GM18507 (cell line): ENCODE measurements around the gene ARID4B.

Experiments
- DNase-seq: peaks from one replicate; pipeline ENCODE4 v3.0.0; 2011; ENCODE audit warnings: low read depth; ENCODE audit not compliant: insufficient read length; ENCODE audit errors: extremely low spot score
- FAIRE-seq: peaks from 2 replicates; lab custom pipeline; 2011; peaks lifted over from hg19 to GRCh38; lab: Jason Lieb, UNC

The ARID4B gene

DNA sequence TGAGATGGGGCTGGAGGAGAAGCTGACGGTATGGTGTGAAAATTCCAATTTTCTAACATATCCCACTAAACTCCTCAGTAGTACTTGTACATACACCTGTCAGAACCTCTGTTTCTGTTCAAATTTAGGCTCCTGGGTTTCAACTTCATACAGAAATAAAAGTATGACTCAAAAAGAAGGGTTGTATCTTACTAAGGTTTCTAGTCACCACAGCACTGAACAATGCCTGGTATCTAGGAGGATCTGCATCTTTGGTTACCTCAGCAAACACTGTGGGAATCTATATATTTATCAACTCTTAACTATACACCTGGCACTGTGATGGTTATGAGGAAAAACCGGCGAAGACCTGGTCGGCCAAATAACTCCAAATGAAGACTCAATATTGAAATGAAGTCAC lies 180.7 kb downstream of the ARID4B start:
- FAIRE-seq, result no peak
- DNase-seq, result no peak

DNA sequence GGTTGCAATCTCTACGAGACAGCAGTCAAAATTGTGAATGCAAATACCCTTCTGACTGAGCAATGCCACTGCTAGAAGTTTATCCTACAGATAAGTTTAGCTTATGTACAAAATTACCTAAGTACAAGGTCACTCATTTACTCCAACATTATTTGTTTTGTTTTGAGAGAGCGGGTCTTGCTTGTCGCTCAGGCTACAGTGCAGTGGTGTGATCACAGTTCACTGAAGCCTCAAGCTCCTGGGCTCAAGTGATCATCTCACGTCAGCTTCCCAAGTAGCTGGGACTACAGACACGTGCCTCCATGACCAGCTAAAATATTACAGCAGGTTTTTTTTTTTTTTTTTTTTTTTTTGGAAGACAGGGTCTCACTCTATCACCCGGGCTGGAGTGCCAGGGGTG lies 182.3 kb downstream of the ARID4B start:
- no peak for DNase-seq

DNA sequence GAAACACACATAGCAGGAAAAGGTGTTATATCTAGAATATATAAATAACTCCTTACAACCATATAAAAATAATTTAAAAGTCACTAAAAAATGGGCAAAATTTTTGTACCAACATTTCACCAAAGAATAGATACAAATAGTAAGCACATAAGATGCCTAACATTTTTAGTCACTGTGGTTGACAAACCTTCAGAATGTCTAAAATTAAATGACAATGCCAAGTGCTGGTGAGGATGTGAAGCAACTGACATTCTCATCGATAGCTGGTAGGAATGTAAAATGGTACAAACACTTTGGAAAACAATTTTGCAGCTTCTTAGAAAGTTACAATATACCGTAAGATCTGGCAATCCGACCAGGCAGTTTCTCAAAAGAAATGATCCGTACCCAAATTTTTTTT lies 185.0 kb downstream of the ARID4B start:
- FAIRE-seq (no peak), DNase-seq (no peak)

More for the DNA sequence above, 182.3 kb downstream of the ARID4B start:
- FAIRE-seq, result no peak

DNA sequence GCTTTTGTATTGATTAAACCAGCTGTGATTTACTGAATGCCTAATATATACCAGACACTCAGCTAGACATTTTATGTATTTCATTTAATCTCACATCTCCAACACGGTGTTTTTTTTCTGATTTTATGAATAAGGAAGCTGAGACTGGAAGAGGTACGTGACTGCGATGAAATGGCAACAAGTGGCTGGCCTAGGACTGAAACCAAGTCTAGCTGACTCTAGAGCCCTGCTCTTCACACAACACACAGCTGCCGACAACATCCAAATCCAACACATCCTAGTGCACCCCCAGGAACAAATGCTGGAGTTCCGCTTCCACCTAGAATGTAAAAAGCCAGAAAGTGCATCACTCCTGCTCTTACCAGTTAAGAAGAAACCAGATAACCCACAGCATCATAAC lies 188.7 kb downstream of the ARID4B start:
- FAIRE-seq (no peak), DNase-seq (no peak)

DNA sequence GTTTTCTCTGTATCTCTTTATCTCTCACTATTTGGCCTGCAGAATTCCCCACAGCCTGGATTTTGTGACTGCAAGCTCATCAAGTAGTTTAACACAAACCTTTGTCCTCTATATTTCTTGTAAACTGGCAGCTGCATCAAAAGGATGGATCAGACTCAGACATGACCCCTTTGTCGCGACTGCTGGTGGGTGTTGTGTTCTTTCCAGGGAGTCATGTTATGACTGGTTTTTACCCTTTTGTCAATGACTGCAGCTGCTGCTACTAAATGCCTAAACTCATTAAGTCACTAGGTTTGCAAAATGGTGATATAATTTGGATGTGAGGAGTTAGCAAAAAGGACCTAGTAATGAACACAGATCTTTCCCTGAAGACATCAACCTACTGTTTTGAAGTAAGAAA lies 189.2 kb downstream of the ARID4B start:
- DNase-seq (no peak), FAIRE-seq (no peak)

DNA sequence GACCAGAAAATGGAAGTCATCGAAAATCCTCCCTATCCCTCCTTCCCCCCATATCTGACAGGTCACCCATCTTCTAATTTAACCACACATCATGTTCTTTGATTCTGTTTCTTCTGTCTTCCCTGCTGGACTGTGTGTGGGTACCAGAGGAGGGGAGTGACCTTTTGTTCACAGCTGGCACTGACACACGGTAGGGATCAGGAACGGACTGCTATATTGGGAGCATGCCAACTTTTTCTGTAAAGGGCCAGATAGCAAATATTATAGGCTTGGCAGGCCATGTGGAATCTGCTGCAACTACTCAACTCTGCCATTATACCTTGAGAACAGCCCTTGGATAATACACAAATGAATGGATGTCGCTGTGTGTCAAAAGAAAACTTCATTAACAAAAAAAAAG lies 191.9 kb downstream of the ARID4B start:
- no peak for FAIRE-seq
- DNase-seq, result no peak

DNA sequence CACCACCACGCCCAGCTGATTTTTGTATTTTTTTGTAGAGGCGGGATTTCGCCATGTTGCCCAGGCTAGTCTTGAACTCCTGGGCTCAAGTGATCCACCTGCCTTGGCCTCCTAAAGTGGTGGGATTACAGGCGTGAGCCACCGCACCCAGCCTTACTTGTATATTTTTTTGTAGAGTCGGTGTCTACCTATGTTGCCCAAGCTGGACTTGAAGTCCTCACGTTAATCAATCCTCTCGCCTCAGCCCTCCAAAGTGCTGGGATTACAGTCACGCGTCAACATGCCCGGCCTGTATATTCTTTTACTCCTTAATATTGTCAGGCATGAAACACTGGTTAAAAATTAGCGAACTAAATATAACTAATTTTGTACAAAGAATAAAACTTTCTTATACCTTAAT lies 193.8 kb downstream of the ARID4B start:
- DNase-seq (no peak), FAIRE-seq (no peak)

DNA sequence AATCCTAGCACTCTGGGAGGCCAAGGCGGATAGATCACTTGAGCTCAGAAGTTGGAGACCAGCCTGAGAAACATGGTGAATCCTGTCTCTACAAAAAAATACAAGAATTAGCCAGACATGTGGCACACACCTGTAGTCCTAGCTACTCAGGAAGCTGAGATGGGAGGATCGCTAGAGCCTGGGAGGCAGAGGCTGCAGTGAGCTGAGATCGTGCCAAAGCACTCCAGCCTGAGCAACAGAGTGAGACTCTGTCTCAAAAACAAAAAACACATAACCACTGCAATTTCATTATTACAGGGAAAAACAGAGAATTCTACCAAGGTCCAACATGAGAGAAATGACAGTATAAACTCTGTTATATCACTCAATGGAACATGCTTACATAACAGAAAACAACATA lies 194.9 kb downstream of the ARID4B start:
- FAIRE-seq (no peak), DNase-seq (no peak)

DNA sequence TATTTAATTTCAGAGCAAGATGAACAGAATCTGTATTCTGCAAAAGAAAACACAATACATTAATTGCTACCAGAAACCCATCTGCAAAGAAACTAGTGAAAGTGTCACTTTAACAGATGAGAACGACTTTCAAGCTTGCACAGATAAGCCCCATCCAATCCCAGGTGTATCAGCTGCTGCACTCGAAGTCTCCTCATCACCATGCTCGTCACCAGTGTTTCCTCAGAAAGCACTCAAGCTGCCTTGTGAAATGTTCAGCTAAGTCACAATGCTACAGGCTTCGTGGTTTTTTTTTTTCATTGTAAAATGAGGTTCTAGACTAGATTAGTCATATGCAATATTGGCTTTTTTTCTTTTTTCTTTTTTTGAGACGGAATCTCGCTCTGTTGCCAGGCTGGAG lies 196.0 kb downstream of the ARID4B start:
- FAIRE-seq, result no peak

DNA sequence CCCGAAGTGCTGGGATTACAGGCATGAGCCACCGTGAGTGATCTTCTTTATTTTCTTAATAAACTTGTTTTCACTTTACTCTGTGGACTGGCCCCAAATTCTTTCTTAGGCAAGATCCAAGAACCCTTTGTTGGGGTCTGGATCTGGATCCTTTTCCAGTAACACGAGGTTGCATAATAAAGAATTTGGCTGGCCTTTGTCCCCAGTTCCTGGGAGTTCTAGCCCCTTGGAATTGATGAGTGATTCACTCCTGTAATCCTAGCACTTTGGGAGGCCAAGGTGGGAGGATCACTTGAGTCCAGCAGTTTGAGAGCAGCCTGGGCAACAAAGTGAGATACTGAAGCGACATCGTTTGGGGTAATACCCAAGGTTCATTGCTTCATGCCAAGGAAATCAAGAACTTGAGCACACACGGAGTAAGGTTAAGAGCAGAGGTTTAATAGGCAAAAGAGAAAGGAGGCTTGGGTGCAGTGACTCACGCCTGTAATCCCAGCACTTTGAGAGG lies 197.2 kb downstream of the ARID4B start:
- no peak for FAIRE-seq
- DNase-seq, result no peak

More for the DNA sequence above, 196.0 kb downstream of the ARID4B start:
- DNase-seq, result no peak

DNA sequence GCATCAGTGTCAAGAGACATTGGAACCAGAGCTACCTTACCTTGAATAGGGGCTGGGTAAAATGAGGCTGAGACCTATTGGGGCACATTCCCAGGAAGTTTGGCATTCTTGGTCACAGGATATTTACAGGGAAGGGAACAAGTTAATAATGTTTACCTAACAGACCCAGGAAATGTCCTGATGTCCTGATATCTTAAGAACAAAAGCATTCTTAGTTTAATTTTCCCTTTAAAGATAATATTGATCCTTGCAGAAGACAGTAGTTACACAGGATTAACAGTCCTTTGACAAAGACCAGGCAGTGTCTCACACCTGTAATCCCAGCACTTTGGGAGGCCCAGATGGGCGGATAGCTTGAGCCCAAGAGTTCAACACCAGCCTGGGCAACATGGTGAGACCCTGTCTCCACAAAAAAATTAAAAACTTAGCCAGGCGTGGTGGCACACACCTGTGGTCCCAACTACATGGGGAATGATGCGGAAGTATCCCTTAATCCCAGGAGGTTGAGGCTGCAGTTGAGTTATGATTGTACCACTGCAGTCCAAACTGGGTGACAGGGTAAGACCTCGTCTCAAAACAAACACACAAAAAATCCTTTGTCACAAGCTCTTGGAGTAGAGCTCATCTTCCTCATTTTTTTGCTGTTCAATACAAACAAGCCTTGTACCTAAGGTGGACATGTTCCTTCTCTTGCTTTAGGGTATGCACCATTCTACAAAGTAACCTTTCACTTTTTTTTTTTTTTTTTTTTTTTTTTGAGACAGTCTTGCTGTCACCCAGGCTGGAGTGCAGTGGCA lies 198.0 kb downstream of the ARID4B start:
- DNase-seq (no peak), FAIRE-seq (no peak)

DNA sequence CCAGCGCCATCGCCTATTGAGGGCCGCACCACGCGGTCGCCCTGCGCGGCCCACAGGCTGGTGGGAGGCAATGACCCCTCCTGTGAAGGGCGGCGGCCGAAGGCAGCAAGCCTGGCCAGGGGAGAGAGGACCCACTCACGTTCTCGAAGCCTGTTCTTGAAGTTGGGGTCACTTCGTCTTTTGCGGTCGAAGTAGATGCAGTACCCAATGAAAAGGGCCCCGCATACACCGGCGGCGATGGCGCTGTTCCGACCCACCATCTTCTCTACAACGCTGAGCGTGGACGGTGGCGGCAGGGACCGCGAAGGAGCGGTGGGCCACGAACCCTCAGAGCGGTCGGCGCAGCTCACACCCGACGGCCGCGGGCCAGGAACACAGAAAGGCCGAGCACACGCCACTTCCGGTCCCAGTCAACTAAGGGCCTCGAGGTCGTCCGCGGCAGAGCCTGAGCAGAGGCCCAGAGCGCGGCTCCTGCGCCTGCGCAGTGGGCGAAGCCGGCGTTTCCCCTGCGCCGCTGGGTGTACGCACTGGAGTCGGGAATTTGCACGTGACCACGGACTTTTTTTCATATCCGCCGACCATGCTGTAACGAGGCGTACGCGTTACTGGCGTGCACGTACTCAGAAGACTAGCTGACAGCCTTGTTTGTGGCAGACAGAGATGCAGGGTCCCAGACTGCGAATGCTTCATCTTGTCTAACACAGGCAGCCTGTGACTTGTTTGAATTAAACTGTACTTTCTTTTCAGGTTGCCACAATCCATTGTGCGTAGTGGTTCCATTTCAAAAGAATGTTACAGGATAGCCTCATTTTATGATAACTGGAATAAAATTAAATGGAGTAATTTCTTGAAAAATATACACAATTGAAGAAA lies 199.3 kb downstream of the ARID4B start, which contains the start of gene TOMM20:
TSS of gene TOMM20 (minus strand) at position 382 of the 873 bp plus-strand sequence. CDS start at position 260, 122 bp downstream.
- peak; percentile 95 for FAIRE-seq
- peak; percentile 96 for DNase-seq

DNA sequence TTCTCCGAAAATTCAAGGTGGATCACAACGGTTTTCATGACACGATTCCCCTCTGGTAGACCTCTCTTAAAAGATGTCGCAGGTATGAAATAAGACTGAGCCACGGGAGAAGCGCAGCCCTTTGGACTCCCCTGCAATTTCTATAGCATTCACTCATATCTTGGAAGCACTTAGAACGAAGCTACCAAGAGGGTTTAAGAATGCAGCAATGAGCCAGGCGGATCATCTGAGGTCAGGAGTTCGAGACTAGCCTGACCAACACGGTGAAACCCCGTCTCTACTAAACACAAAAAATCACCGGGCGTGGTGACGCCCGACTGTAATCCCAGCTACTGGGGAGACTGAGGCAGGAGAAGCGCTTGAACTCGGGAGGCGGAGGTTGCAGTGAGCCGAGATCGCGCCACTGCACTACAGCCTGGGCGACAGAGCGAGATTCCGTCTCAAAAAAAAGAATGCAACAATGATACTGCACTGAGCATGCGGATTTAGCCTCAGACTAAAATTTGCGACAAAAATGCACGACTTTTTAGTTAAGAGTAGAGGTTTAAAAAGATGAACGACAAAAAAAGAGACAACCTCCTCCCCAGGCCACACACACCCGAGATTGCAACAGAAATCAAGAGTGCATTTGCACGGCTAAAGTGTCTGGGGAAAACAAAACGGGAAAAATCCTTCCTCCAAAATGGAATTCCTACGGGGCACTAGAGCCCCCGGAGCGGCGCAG lies 200.1 kb downstream of the ARID4B start:
- no peak for DNase-seq
- no peak for FAIRE-seq

DNA sequence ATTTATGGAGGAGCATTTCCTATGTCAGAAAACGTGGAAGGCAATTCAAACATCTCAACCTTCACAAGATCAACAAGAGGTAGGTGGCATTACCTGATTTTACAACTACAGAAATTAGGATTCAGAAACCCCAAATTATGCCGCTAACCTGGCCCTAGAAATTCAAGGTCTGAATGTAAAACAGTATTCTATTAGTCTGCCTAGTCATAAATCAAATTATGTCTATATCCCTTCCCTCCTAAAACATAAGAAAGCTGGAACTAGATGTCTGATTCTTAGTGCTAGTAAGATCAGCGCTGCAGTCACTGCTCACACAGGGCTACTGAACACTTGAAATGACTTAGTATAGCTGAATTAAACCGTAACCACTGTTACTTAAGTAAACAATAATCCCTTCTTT lies 200.8 kb downstream of the ARID4B start:
- FAIRE-seq (no peak), DNase-seq (no peak)

DNA sequence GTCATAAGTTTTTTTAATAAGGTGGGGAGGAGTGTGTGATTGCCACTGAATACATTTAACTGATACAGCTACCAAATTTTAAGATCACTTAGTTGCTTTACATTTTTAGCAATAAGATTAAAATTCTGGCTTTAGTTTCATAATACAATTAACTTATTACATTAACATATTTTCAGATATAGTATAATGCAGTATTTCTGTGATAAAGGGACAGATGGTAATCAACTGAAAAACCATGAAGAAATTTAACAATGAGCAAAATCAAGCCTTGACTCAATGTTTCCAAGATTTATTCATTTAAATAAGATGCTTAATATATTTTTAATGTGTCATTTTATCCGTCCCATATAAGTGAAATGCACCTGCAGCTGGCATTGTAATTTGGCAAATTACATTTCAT lies 203.3 kb downstream of the ARID4B start:
- DNase-seq, result no peak
- FAIRE-seq, result no peak

DNA sequence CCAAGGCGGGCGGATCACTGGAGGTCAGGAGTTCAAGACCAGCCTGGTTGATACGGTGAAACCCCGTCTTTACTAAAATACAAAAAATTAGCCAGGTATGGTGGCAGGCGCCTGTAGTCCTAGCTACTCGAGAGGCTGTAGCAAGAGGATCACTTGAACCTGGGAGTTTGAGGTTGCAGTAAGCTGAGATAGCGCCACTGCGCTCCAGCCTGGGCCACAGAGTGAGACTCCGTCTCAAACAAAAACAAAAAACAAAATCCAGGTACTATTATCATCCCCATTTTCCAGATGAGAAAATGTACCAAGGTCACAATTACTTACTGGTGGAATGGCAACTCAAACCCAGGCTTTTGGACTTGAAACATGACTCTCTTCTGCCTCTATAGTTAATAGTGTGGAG lies 203.9 kb downstream of the ARID4B start:
- DNase-seq (no peak), FAIRE-seq (no peak)

DNA sequence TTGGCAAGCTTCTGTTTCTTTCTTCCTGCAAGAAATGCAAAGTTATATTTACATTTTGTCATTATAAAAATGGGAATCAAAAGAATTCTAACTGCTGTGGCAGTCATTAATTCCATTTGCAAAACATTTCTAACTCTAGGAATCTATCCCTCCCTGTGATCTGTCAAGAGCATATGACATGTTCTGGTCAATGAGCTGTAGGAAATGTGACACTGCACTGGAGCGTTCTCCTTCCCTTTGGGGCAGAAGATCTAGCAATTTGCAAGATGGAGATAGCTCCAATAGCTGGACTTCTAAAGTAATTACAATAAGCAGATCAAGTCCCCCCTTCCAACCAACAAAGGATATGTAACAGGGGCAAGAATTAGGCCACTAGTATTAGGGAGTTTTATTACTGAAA lies 205.6 kb downstream of the ARID4B start:
- no peak for FAIRE-seq
- no peak for DNase-seq
